GM21576 (cell line): Measurements from ENCODE around the gene CCT8.
"Not testable (repeated sequence)": the region's sequence is repeated elsewhere in the genome, so short reads cannot be mapped to it uniquely, and the experiment has no call there.

Experiments used
- ATAC-seq: cut with Tn5 transposase; IDR thresholded peaks from one replicate; pipeline ENCODE4 v1.9.1; 2021; ENCODE audit warnings: mild to moderate bottlenecking, moderate library complexity; ENCODE audit not compliant: unreplicated experiment

The CCT8 gene

GRCh38 chr21:29078869-29079767 is 5.7 kb upstream of the CCT8 start:
- peak; percentile 46 for ATAC-seq

- ATAC-seq, result no peak
Observed at GRCh38 chr21:29077651-29078090, 4.2 kb upstream of the CCT8 start.

DNA sequence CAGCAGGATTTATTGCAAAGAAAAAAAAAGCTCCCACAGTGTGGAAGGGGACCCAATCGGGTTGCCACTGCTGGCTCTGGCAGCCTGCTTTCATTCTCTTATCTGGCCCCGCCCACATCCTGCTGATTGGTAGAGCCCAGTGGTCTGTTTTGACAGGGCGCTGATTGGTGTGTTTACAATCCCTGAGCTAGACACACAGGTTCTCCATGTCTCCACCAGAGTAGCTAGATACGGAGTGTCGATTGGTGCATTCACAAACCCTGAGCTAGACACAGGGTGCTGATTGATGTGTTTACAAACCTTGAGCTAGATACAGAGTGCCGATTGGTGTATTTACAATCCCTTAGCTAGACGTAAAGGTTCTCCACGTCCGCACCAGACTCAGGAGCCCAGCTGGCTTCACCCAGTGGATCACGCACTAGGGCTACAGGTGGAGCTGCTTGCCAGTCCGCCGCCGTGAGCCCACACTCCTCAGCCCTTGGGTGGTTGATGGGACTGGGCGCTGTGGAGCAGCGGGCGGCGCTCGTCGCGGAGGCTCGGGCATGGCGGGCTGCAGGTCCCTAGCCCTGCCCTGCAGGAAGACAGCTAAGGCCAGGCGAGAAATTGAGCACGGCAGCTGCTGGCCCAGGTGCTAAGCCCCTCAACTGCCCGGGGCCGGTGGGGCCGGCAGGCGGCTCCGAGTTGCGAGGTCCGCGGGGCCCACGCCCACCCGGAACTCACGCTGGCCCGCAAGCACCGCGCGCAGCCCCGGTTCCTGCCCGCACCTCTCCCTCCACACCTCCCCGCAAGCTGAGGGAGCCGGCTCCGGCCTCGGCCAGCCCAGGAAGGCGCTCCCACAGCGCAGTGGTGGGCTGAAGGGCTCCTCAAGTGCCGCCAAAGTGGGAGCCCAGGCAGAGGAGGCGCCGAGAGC is 3.5 kb upstream of the CCT8 start:
- not testable (repeated sequence) for ATAC-seq

- ATAC-seq, result no peak
Observed at GRCh38 chr21:29075706-29076466, 2.4 kb upstream of the CCT8 start.

- ATAC-seq, result no peak
Observed at GRCh38 chr21:29074783-29075182, 1.3 kb upstream of the CCT8 start.

- peak; percentile 18 for ATAC-seq
Observed at GRCh38 chr21:29074007-29074376, 544 bp upstream of the CCT8 start.

- no peak for ATAC-seq
Observed at GRCh38 chr21:29072873-29073221, 601 bp downstream of the CCT8 start.

GRCh38 chr21:29064850-29065481 is 8.5 kb downstream of the CCT8 start:
- peak; percentile 97 for ATAC-seq

DNA sequence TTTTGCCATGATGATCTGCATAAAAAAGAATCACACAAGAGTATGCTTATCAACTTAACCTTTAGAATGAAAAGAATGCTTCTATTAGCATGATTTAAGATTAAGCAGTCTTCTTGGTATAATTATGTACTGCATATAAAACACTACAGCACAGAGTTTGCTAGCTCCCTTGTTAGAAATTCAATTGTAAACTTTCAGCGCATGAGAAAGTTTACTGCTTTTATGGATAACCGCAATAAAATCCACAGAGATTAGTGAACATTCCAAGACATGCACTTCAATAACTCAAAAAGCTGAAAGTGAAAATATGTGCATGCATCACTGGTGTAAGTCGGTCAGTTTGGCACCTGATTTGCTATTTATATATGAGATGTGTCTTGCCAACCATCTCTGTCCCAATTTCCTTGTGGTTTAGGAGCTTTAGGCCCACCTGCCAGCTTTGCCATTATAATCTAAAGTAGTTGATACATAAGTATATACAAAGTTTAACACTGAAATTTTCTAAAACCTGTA is 16.9 kb downstream of the CCT8 start:
- no peak for ATAC-seq

- ATAC-seq, result no peak
Observed at GRCh38 chr21:29056005-29056404, 17.4 kb downstream of the CCT8 start.

- no peak for ATAC-seq
Observed at GRCh38 chr21:29055080-29055479, 18.4 kb downstream of the CCT8 start.

DNA sequence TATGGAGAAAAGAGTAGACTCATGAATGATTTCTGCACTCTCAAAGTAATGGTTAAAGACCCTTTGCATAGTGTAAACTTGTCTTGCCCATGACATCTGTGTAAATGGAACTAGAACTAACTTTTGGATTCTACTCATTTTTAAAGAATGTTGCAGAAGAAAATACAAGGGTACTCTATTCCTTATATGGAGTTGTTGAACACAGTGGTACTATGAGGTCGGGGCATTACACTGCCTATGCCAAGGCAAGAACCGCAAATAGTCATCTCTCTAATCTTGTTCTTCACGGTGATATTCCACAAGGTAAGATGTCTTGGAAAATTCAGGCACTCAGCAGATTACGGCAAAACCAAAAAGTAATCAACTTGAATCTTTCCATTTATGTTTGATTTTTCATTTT is 19.8 kb downstream of the CCT8 start:
- ATAC-seq, result no peak

GRCh38 chr21:29053011-29053553 is 20.4 kb downstream of the CCT8 start:
- ATAC-seq, result no peak

GRCh38 chr21:29052224-29052623 is 21.2 kb downstream of the CCT8 start:
- no peak for ATAC-seq

DNA sequence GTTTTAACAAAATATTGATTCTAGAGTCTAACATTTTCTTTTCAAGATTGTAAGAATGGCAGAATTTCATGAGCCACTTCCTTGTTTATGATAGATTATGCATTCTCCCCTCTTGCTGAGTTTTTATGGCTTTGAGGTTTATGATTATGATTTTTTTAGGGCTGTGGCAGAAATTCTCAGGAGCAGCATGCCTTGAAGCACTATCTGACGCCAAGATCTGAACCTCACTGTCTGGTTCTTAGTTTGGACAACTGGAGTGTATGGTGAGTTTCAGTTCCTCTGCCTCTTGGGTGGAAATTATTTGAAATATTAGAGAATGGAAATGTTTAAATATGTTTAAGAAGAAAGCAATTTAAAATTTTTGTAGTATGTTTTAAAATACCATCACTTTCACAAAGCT is 38.8 kb downstream of the CCT8 start:
- ATAC-seq, result no peak

DNA sequence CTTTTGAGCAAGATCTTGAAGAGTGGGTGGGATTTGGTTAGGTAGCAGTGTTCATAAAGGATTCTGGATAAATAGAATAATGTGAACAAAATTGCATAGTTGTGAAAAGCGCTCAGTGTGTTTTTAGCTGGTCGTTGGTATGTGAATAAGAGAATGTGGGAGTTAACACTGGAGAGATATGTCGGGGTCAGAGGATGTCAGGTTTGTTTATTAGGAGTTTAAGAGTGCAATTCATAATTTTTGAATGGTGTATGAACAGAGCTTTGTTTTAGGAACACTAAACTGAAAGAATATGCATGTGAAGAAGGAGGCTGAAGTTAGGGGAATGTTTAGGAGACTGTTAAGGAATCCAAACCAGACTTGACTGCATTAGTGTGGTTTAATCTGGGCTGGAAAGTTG is 39.6 kb downstream of the CCT8 start:
- no peak for ATAC-seq

- ATAC-seq, result no peak
Observed at GRCh38 chr21:29033301-29033700, 40.1 kb downstream of the CCT8 start.

- ATAC-seq, result no peak
Observed at GRCh38 chr21:29030909-29031308, 42.5 kb downstream of the CCT8 start.

GRCh38 chr21:29029524-29029923 is 43.9 kb downstream of the CCT8 start:
- no peak for ATAC-seq

GRCh38 chr21:29025328-29025713 is 48.1 kb downstream of the CCT8 start:
- no peak for ATAC-seq
